ENCODE measurements around the gene SPATA46.

DNA sequence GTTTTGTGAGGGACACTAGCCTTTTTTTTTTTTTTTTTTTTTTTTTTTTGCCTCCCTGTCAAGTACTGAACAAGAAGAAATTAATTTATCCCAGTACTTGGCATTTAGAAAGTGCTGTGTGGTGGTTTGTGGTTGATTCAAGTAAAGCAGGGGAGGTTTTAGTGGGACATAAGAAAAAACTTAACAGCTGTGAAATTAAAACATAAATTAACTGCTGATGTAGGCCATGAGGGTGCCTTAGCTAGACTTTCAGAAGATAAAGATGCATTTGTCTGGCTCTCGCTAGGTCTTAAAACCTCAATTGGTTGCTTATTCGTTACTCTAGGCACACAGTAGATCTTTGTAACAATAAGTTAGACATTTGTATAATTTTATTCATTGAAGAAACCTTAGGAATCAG lies 52.3 kb downstream of the SPATA46 start:
- TF ChIP-seq, protein P1, sequence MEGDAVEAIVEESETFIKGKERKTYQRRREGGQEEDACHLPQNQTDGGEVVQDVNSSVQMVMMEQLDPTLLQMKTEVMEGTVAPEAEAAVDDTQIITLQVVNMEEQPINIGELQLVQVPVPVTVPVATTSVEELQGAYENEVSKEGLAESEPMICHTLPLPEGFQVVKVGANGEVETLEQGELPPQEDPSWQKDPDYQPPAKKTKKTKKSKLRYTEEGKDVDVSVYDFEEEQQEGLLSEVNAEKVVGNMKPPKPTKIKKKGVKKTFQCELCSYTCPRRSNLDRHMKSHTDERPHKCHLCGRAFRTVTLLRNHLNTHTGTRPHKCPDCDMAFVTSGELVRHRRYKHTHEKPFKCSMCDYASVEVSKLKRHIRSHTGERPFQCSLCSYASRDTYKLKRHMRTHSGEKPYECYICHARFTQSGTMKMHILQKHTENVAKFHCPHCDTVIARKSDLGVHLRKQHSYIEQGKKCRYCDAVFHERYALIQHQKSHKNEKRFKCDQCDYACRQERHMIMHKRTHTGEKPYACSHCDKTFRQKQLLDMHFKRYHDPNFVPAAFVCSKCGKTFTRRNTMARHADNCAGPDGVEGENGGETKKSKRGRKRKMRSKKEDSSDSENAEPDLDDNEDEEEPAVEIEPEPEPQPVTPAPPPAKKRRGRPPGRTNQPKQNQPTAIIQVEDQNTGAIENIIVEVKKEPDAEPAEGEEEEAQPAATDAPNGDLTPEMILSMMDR (IDR thresholded peaks at IDR 0.05): no peak
- TF ChIP-seq POLR2A (IDR thresholded peaks at IDR 0.05): no peak
